ENCODE data around the gene ALKAL2. TPM values are rescaled to one million over a fixed set of nuclear protein-coding genes. Genes with fewer than 3 reads are reported as not detected.

The ALKAL2 gene
- total and polyA plus RNA-seq, 2 of the 13 experiments (the other 11 are each of a cell fraction or from before 2014, with no cell fraction given), result 0.22 to 1.7 TPM

- TF ChIP-seq ZNF224 (CRISPR knock-in tag; IDR thresholded peaks at IDR 0.05), result no peak
- TF ChIP-seq ELK4 (CRISPR knock-in tag; IDR thresholded peaks at IDR 0.05; ENCODE audit: borderline replicate concordance), result no peak
- no peak for TF ChIP-seq ZBTB49 (CRISPR knock-in tag; IDR thresholded peaks at IDR 0.05; ENCODE audit: borderline replicate concordance)
- TF ChIP-seq ZFY (CRISPR knock-in tag; IDR thresholded peaks at IDR 0.05), result 0 out of 2 replicates have a peak, but pooled peaks have one; percentile 26
- TF ChIP-seq KLF16 (CRISPR knock-in tag; IDR thresholded peaks at IDR 0.05), result no peak
- TF ChIP-seq ZNF672 (CRISPR knock-in tag; IDR thresholded peaks at IDR 0.05), result no peak
- 0 out of 2 replicates have a peak, but pooled peaks have one; percentile 19 for TF ChIP-seq NFYC (CRISPR knock-in tag; IDR thresholded peaks at IDR 0.05)
- no peak for TF ChIP-seq SAFB2 (CRISPR knock-in tag; IDR thresholded peaks at IDR 0.05; ENCODE audit: borderline replicate concordance, low read depth)
Measured at GRCh38 chr2:263022-263738, 24.7 kb downstream of the ALKAL2 start (continued).

Data from HepG2 (cell line).